GM23338 (cell line): ENCODE data around the gene LPGAT1. TPM values are rescaled to one million over a fixed set of nuclear protein-coding genes. Genes with fewer than 3 reads are reported as not detected.

Source experiments
- ATAC-seq: fragments of 200-7000 bp; cut with Tn5 transposase; 3 replicates; pipeline ENCODE4 v1.9.1; 2020
- DNase-seq: peaks from one replicate; pipeline ENCODE4 v3.0.0-alpha.2; 2015; ENCODE audit warnings: low spot score
- H2AFZ ChIP-seq: fragments of 200-600 bp; sonication (generic); 2 replicates; pipeline ENCODE4 v1.8.0; 2016; ENCODE audit warnings: antibody characterized with exemption, mild to moderate bottlenecking, moderate library complexity
- H3F3A ChIP-seq: fragments of 200-600 bp; sonication (generic); replicated peaks from 2 replicates; pipeline ENCODE4 v1.8.0; 2017; ENCODE audit warnings: antibody characterized with exemption, mixed run types, low read depth
- H3K27ac ChIP-seq: fragments of 200-600 bp; sonication (generic); 2 replicates; pipeline ENCODE4 v1.6.1; 2016; ENCODE audit warnings: low read depth
- H3K27me3 ChIP-seq: fragments of 200-600 bp; sonication (generic); 2 replicates; pipeline ENCODE4 v1.8.0; 2016; ENCODE audit warnings: mild to moderate bottlenecking, mixed run types, moderate library complexity; ENCODE audit not compliant: insufficient read depth
- H3K36me3 ChIP-seq: fragments of 200-600 bp; sonication (generic); 2 replicates; pipeline ENCODE4 v1.8.0; 2016; ENCODE audit warnings: mild to moderate bottlenecking; ENCODE audit not compliant: insufficient read depth
- H3K4me1 ChIP-seq: fragments of 200-600 bp; sonication (generic); 2 replicates; pipeline ENCODE4 v1.8.0; 2016; ENCODE audit warnings: mild to moderate bottlenecking, moderate library complexity; ENCODE audit not compliant: insufficient read depth
- H3K4me2 ChIP-seq: fragments of 200-600 bp; sonication (generic); 2 replicates; pipeline ENCODE4 v1.7.1; 2017; ENCODE audit warnings: mixed run types
- H3K4me3 ChIP-seq: fragments of 200-600 bp; sonication (generic); 2 replicates; pipeline ENCODE4 v1.6.1; 2016; ENCODE audit warnings: mixed run types
- H3K79me2 ChIP-seq: fragments of 200-600 bp; sonication (generic); replicated peaks from 2 replicates; pipeline ENCODE4 v1.8.0; 2017; ENCODE audit warnings: mild to moderate bottlenecking; ENCODE audit not compliant: insufficient read depth
- H3K9me2 ChIP-seq: fragments of 200-600 bp; sonication (generic); 2 replicates; pipeline ENCODE4 v1.8.0; 2017; ENCODE audit not compliant: insufficient read depth
- H4K20me1 ChIP-seq: fragments of 200-600 bp; sonication (generic); replicated peaks from 2 replicates; pipeline ENCODE4 v1.8.0; 2017; ENCODE audit warnings: mild to moderate bottlenecking; ENCODE audit not compliant: insufficient read depth
- H3K27ac Mint-ChIP-seq: 2 replicates; pipeline ENCODE4 v1.8.0; 2020; ENCODE audit warnings: inconsistent platforms, mild to moderate bottlenecking, moderate library complexity, mixed read lengths
- H3K27me3 Mint-ChIP-seq: 3 replicates; pipeline ENCODE4 v1.8.0; 2022; ENCODE audit warnings: low read depth, mild to moderate bottlenecking, moderate library complexity, mixed read lengths, inconsistent platforms; ENCODE audit not compliant: insufficient read depth, poor library complexity
- H3K36me3 Mint-ChIP-seq: 3 replicates; pipeline ENCODE4 v1.8.0; 2021; ENCODE audit warnings: low read depth, mild to moderate bottlenecking, inconsistent platforms, moderate library complexity, mixed read lengths
- H3K4me1 Mint-ChIP-seq: 3 replicates; pipeline ENCODE4 v1.8.0; 2020; ENCODE audit warnings: mild to moderate bottlenecking, inconsistent platforms, mixed read lengths
- H3K4me3 Mint-ChIP-seq: 3 replicates; pipeline ENCODE4 v1.8.0; 2021; ENCODE audit warnings: moderate library complexity, mild to moderate bottlenecking, inconsistent platforms, mixed read lengths
- H3K9me3 Mint-ChIP-seq: 3 replicates; pipeline ENCODE4 v1.8.0; 2020; ENCODE audit warnings: moderate library complexity, mild to moderate bottlenecking, inconsistent platforms, mixed read lengths
- CREB1 ChIP-seq: fragments of 250-450 bp; sonication (Bioruptor Pico); IDR thresholded peaks from 2 replicates; pipeline ENCODE4 v1.5.0; 2020; ENCODE audit warnings: low read depth, mild to moderate bottlenecking, moderate library complexity
- CTCF ChIP-seq, 2 experiments: fragments of 200-600 bp in 1 of 2; sonication (generic) in 1 of 2; conservative IDR thresholded peaks; 2 replicates each; pipeline versions ENCODE4 v1.5.1 to v1.6.1; 2016 to 2017; ENCODE audit warnings: antibody characterized with exemption in 2 of 2, low read depth in 2 of 2, mild to moderate bottlenecking in 2 of 2, moderate library complexity in 1 of 2
- ETS1 ChIP-seq: IDR thresholded peaks from 2 replicates; pipeline ENCODE4 v1.6.1; 2016; ENCODE audit warnings: antibody characterized with exemption
- EZH2 ChIP-seq: fragments of 200-600 bp; sonication (generic); IDR thresholded peaks from one replicate; pipeline ENCODE4 v1.8.0; 2017; ENCODE audit warnings: antibody characterized with exemption, mild to moderate bottlenecking, low read depth; ENCODE audit not compliant: unreplicated experiment
- EZH2phosphoT487 ChIP-seq: fragments of 200-600 bp; sonication (generic); IDR thresholded peaks from one replicate; pipeline ENCODE4 v1.8.1; 2018; ENCODE audit warnings: antibody characterized with exemption; ENCODE audit not compliant: unreplicated experiment
- NANOG ChIP-seq: IDR thresholded peaks from 2 replicates; pipeline ENCODE4 v1.6.1; 2016; ENCODE audit warnings: antibody characterized with exemption, borderline replicate concordance
- POLR2AphosphoS5 ChIP-seq: IDR thresholded peaks from 2 replicates; pipeline ENCODE4 v1.6.1; 2016; ENCODE audit warnings: antibody characterized with exemption, low read depth
- REST ChIP-seq: IDR thresholded peaks from one replicate; pipeline ENCODE4 v1.6.1; 2018; ENCODE audit warnings: antibody characterized with exemption; ENCODE audit not compliant: unreplicated experiment
- ZNF114 ChIP-seq: fragments of 250-450 bp; sonication (Bioruptor Pico); IDR thresholded peaks from 2 replicates; pipeline ENCODE4 v1.5.0; 2020; ENCODE audit warnings: mild to moderate bottlenecking, moderate library complexity
- ZNF331 ChIP-seq: fragments of 250-450 bp; sonication (Bioruptor Pico); IDR thresholded peaks from 2 replicates; pipeline ENCODE4 v1.5.0; 2020; ENCODE audit warnings: low read depth, mild to moderate bottlenecking, moderate library complexity
- polyA plus RNA-seq: library from polyadenylated mRNA; unstranded; fragments of >200 nt; fragmentation: Nextera tagmentation; extraction: Ambion mirVana; gene quantifications from 2 replicates; pipeline ENCODE4 v1.2.1, GENCODE V29; 2016
- total RNA-seq: library from RNA; depleted of rRNA; stranded (reverse); fragments of >200 nt; shearing (Covaris generic); gene quantifications from 2 replicates; pipeline ENCODE4 v1.2.3, GENCODE V29; 2014

The LPGAT1 gene
- total and polyA plus RNA-seq, 2 experiments from 2014 or later = 3.3 to 16.4 TPM

DNA sequence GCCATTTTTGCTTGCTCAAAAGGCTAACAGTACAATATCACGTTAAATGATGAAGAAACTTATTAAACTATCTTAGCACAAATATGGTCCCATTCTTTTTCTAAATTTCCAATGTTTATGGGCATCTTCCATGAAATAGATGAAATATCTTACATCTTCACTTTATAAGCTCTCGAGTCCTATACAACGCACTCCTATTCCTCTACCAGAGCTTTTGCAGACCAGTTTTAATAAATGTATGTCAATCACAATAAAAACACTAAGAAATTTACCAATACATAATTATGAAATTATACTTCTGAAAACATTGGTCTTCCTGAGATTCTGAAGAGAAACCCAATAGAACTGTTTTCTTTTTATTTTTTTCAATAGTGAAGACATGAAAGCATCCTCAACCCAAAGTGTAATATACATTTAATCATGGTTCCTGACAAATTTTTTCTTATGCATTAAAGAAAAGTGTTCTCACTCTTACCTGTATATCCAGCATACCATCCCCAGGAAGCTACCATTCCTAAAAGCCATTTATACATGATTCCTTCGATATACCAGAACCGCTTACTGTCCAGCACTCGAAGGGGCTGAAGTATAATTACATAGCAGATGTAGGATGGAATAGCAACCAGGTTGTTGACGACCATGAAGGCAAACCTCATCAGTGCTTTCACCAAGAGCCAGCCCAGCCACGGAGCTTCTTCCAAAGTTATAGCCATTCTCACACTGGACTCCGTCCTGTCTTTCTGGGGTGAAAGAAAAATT is 1.8 kb downstream of the LPGAT1 start:
- Histone ChIP-seq H3K9me2 (no peaks in the 10 kb centered on the region), H4K20me1 (peaks cover 6% of the 10 kb centered on the region), H3K27ac (no peak overlapping the region), H3K79me2 (no peaks in the 10 kb centered on the region), H3F3A (no peaks in the 10 kb centered on the region), H3K4me1 (peaks cover 9% of the 10 kb centered on the region), H3K36me3 (no peaks in the 10 kb centered on the region), H3K27me3 (peaks cover 20% of the 10 kb centered on the region), H3K4me3 (peak overlapping the region; percentile 65), H3K4me2 (peak overlapping the region; percentile 83), H2AFZ (no peak overlapping the region)
- H3K27me3 Mint-ChIP-seq = peaks cover 8% of the 10 kb centered on the region
- H3K27ac Mint-ChIP-seq = no peak overlapping the region
- peaks cover 13% of the 10 kb centered on the region; the same call in 2 of the 3 replicates for H3K4me1 Mint-ChIP-seq
- no peak for TF ChIP-seq POLR2AphosphoS5
- no peak for TF ChIP-seq ZNF331 (CRISPR knock-in tag)
- no peak for TF ChIP-seq EZH2phosphoT487
- TF ChIP-seq CREB1 (CRISPR knock-in tag) = no peak
- TF ChIP-seq REST = no peak
- TF ChIP-seq ZNF114 (CRISPR knock-in tag) = no peak
- TF ChIP-seq NANOG = no peak
- no peak for TF ChIP-seq ETS1
- DNase-seq (no peak), ATAC-seq (no peak)
- no peaks in the 10 kb centered on the region for H3K36me3 Mint-ChIP-seq
- peak overlapping the region; percentile 92 for H3K4me3 Mint-ChIP-seq
- H3K9me3 Mint-ChIP-seq = no peaks in the 10 kb centered on the region

- peaks cover 20% of the 10 kb centered on the region for H3K27me3 ChIP-seq
- Mint-ChIP-seq H3K9me3 (no peaks in the 10 kb centered on the region), H3K4me1 (peaks cover 13% of the 10 kb centered on the region; the same call in 2 of the 3 replicates), H3K27me3 (peaks cover 8% of the 10 kb centered on the region), H3K36me3 (no peaks in the 10 kb centered on the region), H3K4me3 (no peak overlapping the region), H3K27ac (no peak overlapping the region)
- H2AFZ ChIP-seq = no peak overlapping the region
- no peaks in the 10 kb centered on the region for H3K79me2 ChIP-seq
- peaks cover 6% of the 10 kb centered on the region for H4K20me1 ChIP-seq
- H3K27ac ChIP-seq = no peak overlapping the region
- ATAC-seq (no peak), DNase-seq (no peak)
- H3K4me2 ChIP-seq = no peak overlapping the region
- H3K4me1 ChIP-seq = peaks cover 9% of the 10 kb centered on the region
- no peaks in the 10 kb centered on the region for H3K36me3 ChIP-seq
- H3K9me2 ChIP-seq = no peaks in the 10 kb centered on the region
- no peak overlapping the region for H3K4me3 ChIP-seq
- no peaks in the 10 kb centered on the region for H3F3A ChIP-seq
- TF ChIP-seq EZH2 (no peak), CTCF (conservative IDR thresholded peaks at IDR 0.05; ENCODE audit: low read depth in 2 of 2) (no peak), ETS1 (no peak), CREB1 (CRISPR knock-in tag) (no peak), ZNF331 (CRISPR knock-in tag) (no peak), POLR2AphosphoS5 (no peak)
These were observed 3.5 kb downstream of the LPGAT1 start for GRCh38 chr1:211827051-211827450.
